Measurements from ENCODE around the gene SRSF10.

DNA sequence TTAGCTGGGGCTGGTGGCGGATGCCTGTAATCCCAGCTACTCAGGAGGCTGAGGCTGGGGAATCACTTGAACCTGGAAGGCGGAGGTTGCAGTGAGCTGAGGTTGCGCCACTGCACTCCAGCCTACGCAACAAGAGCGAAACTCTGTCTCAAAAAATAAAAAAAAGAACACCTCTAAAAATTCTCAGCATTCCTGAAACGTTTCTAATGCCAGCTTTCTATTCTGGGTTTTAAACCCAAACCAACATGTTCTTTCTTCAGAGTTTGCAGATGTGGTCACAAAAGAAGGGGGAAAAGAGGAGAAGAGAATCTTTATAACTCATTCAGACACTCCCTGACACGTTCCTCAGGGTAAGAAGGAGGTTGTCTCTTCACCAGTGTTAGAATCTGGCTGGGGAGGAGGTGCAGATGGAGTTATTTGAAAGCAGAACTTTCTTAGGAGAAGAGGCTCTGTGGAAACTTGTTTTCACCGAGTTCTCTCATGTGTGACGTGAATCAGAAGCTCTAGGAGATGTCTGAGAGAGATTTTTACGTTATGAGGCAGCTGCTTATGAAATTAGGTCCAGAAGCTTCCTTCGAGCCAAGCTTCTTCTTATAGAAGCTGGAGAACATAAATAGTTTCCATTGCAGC is 49.2 kb downstream of the SRSF10 start:
- TF ChIP-seq, protein P1, sequence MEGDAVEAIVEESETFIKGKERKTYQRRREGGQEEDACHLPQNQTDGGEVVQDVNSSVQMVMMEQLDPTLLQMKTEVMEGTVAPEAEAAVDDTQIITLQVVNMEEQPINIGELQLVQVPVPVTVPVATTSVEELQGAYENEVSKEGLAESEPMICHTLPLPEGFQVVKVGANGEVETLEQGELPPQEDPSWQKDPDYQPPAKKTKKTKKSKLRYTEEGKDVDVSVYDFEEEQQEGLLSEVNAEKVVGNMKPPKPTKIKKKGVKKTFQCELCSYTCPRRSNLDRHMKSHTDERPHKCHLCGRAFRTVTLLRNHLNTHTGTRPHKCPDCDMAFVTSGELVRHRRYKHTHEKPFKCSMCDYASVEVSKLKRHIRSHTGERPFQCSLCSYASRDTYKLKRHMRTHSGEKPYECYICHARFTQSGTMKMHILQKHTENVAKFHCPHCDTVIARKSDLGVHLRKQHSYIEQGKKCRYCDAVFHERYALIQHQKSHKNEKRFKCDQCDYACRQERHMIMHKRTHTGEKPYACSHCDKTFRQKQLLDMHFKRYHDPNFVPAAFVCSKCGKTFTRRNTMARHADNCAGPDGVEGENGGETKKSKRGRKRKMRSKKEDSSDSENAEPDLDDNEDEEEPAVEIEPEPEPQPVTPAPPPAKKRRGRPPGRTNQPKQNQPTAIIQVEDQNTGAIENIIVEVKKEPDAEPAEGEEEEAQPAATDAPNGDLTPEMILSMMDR (IDR thresholded peaks at IDR 0.05), result no peak
- no peak for TF ChIP-seq POLR2A (IDR thresholded peaks at IDR 0.05)
- TF ChIP-seq POLR2AphosphoS5 (IDR thresholded peaks at IDR 0.05), result no peak
